ENCODE measurements around the gene GPC5. TPM values are rescaled to one million over a fixed set of nuclear protein-coding genes. Genes with fewer than 3 reads are reported as not detected.

Gene GPC5
- total RNA-seq, 1 donor, result not detected

DNA sequence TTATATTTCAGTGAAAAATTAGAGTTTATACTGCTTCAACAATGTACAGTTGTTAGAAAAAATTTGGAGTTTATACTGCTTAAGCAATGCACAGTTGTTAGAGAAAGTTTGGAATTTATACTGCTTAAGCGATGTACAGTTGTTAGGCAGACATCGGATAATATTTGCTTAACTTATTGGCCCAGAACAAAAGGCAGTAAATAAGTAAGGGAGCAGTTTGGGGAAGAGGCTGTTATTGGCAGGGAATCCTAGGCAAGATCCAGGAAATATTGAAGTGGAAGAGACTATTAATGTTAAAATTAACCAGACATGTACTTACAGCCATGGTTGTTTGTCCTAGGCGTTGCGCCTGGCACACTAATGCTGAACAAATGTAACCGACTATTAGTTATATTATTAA, 166.9 kb downstream of the GPC5 start:
- no peak for DNase-seq (ENCODE audit: low read depth)
- TF ChIP-seq, protein P1, sequence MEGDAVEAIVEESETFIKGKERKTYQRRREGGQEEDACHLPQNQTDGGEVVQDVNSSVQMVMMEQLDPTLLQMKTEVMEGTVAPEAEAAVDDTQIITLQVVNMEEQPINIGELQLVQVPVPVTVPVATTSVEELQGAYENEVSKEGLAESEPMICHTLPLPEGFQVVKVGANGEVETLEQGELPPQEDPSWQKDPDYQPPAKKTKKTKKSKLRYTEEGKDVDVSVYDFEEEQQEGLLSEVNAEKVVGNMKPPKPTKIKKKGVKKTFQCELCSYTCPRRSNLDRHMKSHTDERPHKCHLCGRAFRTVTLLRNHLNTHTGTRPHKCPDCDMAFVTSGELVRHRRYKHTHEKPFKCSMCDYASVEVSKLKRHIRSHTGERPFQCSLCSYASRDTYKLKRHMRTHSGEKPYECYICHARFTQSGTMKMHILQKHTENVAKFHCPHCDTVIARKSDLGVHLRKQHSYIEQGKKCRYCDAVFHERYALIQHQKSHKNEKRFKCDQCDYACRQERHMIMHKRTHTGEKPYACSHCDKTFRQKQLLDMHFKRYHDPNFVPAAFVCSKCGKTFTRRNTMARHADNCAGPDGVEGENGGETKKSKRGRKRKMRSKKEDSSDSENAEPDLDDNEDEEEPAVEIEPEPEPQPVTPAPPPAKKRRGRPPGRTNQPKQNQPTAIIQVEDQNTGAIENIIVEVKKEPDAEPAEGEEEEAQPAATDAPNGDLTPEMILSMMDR (IDR thresholded peaks at IDR 0.05; ENCODE audit: insufficient read depth, low read depth, low read length), result no peak
- H3K4me3 ChIP-seq (ENCODE audit: low read depth, low read length), result no peak overlapping the region

DNA sequence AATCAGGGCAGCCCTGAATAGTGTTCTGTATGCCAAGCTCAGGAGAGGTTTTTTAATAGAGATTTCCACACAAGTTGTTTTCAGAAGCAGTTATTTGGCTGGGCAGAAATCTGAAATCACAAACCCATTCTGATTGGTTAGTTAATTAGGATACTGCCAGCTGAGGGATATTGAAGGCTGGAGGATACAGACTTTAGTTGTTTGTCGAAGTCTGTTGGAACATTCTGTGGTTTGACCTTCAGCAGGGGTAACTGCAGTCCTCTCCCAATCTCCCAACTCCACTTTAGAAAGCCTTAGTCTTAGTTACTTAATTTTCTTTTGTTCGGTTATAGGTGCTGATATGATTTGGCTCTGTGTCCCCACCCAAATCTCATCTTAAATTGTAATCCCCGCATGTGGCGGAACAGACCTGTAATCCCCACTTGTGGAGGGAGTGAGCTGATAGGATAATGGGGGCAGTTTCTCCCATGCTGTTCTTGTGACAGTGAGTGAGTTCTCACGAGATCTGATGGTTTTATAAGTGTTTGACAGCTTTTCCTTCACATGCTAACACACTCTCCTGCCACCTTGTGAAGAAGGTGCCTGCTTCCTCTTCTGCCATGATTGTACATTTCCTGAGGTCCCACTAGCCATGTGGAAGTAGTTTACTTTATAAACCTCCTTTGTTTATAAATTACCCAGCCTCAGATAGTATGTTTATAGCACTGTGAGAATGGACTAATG, 169.2 kb downstream of the GPC5 start:
- TF ChIP-seq, protein P1 (IDR thresholded peaks at IDR 0.05; ENCODE audit: insufficient read depth, low read depth, low read length), result no peak
- no peak for DNase-seq (ENCODE audit: low read depth)
- H3K4me3 ChIP-seq (ENCODE audit: low read depth, low read length), result no peak overlapping the region

DNA sequence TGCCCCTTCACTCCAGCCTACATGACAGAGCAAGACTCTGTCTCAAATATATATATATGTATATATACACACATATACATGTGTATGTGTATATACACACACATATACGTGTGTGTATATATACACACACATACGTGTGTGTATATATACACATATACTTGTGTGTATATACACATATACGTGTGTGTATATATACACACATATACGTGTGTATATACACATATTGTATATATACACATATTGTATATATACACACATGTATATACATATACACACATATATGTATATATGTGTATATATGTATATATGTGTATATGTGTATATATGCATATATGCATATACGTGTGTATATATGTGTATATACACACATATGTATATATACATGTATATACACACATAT, 173.3 kb downstream of the GPC5 start:
- TF ChIP-seq, protein P1 (IDR thresholded peaks at IDR 0.05; ENCODE audit: insufficient read depth, low read depth, low read length), result no peak
- no peak for DNase-seq (ENCODE audit: low read depth)
- H3K4me3 ChIP-seq (ENCODE audit: low read depth, low read length), result no peak overlapping the region

DNA sequence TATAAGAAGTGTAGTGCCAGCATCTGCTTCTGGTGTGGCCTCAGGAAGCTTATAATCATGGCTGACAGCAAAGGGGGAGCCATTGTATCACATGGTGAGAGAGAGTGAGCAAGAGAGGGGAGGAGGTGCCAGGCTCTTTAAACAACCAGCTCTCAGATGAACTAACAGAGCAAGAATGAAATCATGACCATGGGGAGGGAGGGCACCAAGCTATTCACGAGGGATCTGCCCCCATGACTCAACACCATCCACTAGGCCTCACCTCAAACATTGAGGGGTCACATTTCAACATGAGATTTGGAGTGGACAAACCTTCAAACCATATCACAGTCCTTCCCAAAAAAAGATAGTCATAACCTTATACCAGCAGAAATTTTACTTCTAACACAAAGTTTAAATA, 174.0 kb downstream of the GPC5 start:
- TF ChIP-seq, protein P1 (IDR thresholded peaks at IDR 0.05; ENCODE audit: insufficient read depth, low read depth, low read length), result no peak
- no peak overlapping the region for H3K4me3 ChIP-seq (ENCODE audit: low read depth, low read length)
- DNase-seq (ENCODE audit: low read depth), result no peak

DNA sequence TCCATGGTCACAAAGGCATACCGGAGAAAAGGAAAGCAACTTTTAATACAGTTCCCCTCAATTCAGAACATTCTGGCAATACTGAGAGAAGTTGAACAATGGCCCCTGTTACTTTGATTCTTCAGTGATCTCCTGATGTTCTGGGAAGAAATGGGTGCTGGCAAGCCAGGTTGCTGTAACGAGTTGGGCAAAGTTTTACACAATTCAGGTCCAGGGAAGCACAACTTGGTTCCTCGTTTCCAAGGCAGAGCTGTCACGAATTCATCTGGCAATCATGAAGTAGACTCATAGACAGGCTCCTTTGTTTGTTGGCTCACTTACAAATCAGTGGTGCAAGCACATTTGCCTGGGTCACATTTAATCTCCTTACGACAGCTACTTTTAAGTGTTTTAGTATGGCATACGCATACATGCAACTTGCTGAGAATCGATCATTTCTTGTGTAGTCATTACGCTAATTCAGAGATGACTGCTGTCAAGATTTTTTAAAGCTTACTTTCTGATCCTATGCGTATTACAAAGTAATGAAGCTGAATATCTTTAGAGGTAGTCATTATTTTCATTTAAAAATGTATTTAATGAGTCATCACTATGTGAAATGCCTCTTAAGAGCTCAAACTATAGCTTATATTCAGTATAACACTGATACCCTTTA, 174.7 kb downstream of the GPC5 start:
- DNase-seq (ENCODE audit: low read depth), result no peak
- TF ChIP-seq, protein P1 (IDR thresholded peaks at IDR 0.05; ENCODE audit: insufficient read depth, low read depth, low read length), result no peak
- no peak overlapping the region for H3K4me3 ChIP-seq (ENCODE audit: low read depth, low read length)

DNA sequence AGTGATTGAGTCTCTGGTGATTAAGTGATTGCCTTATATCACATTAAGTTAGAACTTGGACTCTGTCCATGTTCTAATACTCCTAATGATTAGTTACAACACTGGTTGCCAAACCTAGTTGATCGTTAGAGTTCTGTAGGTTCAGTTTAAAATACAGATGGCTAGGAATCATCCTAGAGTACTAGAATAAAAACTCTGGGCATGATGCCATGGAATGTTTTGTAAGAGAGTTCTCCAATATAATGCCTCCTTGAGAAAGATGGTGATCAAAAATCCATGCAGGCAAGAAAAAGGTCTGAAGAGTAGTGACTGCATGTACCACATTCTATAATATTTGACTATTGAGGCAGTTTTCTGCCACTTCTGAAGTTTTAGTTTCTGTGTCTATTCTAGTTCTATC, 176.3 kb downstream of the GPC5 start:
- TF ChIP-seq, protein P1 (IDR thresholded peaks at IDR 0.05; ENCODE audit: insufficient read depth, low read depth, low read length), result no peak
- DNase-seq (ENCODE audit: low read depth), result no peak
- no peak overlapping the region for H3K4me3 ChIP-seq (ENCODE audit: low read depth, low read length)
